Effector memory CD4-positive, alpha-beta T cell (primary cell): ENCODE data around the gene NKPD1.
"Not testable (repeated sequence)": the region's sequence is repeated elsewhere in the genome, so short reads cannot be mapped to it uniquely, and the experiment has no call there.

Experiments used
- DNase-seq, 3 donors: peaks; one replicate each; pipeline ENCODE4 v3.0.0-alpha.2; 2020
- H3K27ac ChIP-seq: 2 replicates; pipeline ENCODE4 v1.7.0; 2013; ENCODE audit warnings: mild to moderate bottlenecking, low read length, moderate library complexity; ENCODE audit not compliant: insufficient read depth, poor library complexity, severe bottlenecking
- H3K27me3 ChIP-seq: replicated peaks from 2 replicates; pipeline ENCODE4 v1.7.0; 2013; ENCODE audit warnings: mild to moderate bottlenecking, low read length; ENCODE audit not compliant: insufficient read depth, control insufficient read depth, poor library complexity, severe bottlenecking
- H3K36me3 ChIP-seq: 2 replicates; pipeline ENCODE4 v1.7.0; 2013; ENCODE audit warnings: mild to moderate bottlenecking, low read length, moderate library complexity; ENCODE audit not compliant: control insufficient read depth, insufficient read depth
- H3K4me1 ChIP-seq: 2 replicates; pipeline ENCODE4 v1.7.0; 2013; ENCODE audit warnings: low read length, mild to moderate bottlenecking; ENCODE audit not compliant: control insufficient read depth, insufficient read depth, poor library complexity, severe bottlenecking
- H3K4me3 ChIP-seq: 2 replicates; pipeline ENCODE4 v1.7.0; 2013; ENCODE audit warnings: low read length, low read depth, mild to moderate bottlenecking; ENCODE audit not compliant: insufficient read depth, poor library complexity, severe bottlenecking
- H3K9me3 ChIP-seq: 2 replicates; pipeline ENCODE4 v1.7.0; 2013; ENCODE audit warnings: mild to moderate bottlenecking, low read length, moderate library complexity; ENCODE audit not compliant: control insufficient read depth

NKPD1 gene

GRCh38 chr19:45118591-45119355 is 42.0 kb downstream of the NKPD1 start:
- H3K36me3 ChIP-seq, H3K9me3 ChIP-seq, DNase-seq, H3K27ac ChIP-seq, H3K4me3 ChIP-seq, H3K27me3 ChIP-seq: not testable (repeated sequence)
- H3K4me1 ChIP-seq, result peaks cover 16% of the 10 kb centered on the region

DNA sequence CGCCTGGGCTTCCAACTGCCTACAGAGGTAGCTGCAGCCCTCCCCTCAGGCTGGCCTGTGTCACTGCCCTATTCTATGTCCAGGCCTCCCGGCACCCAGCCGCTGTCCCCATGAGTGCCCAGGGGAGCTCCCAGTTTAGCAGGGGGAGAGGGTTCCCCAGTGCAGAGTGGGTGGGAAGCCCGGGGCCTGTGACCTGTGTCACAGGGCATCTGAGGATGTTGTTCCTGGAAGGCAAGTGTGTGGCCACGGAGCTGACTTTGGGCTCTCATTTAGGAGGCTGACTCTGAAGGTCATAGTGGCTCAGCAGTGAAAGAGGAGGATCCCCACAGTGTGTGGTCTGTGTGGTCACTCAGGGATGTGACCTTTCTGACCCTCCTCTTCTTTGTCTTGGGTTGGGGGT is 42.7 kb downstream of the NKPD1 start:
- no peaks in the 10 kb centered on the region for H3K36me3 ChIP-seq
- no peak for DNase-seq
- no peak overlapping the region for H3K27ac ChIP-seq
- H3K4me1 ChIP-seq, result peaks cover 16% of the 10 kb centered on the region
- H3K27me3 ChIP-seq, result no peaks in the 10 kb centered on the region
- no peaks in the 10 kb centered on the region for H3K9me3 ChIP-seq
- H3K4me3 ChIP-seq, result no peak overlapping the region

DNA sequence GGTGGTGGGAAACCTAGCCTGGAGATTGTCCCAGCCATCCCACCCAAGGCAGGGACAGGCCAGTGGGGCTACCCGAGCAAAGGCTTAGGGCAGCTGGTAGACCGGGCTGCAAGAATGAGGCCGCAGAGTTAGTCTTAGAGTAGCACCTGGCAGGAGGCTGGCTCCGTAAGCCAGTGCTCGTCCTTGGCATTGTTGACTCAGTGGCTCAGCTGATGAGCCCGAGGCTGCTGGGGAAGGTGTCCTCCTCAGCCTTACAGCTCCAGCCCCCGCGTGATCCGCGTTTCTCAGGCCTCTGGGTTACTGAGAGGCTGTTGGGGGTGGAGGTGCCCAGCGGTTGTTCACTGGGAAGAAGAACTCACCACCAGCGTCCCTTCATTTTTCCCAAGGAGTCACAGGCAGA is 43.1 kb downstream of the NKPD1 start:
- Histone ChIP-seq H3K27ac (no peak overlapping the region), H3K27me3 (no peaks in the 10 kb centered on the region), H3K4me3 (peak overlapping the region; percentile 9), H3K9me3 (no peaks in the 10 kb centered on the region), H3K36me3 (no peaks in the 10 kb centered on the region), H3K4me1 (peaks cover 16% of the 10 kb centered on the region)
- no peak for DNase-seq

GRCh38 chr19:45117167-45117594 is 43.6 kb downstream of the NKPD1 start:
- H3K9me3 ChIP-seq, result no peaks in the 10 kb centered on the region
- H3K27ac ChIP-seq, result no peak overlapping the region
- peaks cover 16% of the 10 kb centered on the region for H3K4me1 ChIP-seq
- peak overlapping the region; percentile 9 for H3K4me3 ChIP-seq
- H3K27me3 ChIP-seq, result no peaks in the 10 kb centered on the region
- DNase-seq, result no peak
- H3K36me3 ChIP-seq, result no peaks in the 10 kb centered on the region

DNA sequence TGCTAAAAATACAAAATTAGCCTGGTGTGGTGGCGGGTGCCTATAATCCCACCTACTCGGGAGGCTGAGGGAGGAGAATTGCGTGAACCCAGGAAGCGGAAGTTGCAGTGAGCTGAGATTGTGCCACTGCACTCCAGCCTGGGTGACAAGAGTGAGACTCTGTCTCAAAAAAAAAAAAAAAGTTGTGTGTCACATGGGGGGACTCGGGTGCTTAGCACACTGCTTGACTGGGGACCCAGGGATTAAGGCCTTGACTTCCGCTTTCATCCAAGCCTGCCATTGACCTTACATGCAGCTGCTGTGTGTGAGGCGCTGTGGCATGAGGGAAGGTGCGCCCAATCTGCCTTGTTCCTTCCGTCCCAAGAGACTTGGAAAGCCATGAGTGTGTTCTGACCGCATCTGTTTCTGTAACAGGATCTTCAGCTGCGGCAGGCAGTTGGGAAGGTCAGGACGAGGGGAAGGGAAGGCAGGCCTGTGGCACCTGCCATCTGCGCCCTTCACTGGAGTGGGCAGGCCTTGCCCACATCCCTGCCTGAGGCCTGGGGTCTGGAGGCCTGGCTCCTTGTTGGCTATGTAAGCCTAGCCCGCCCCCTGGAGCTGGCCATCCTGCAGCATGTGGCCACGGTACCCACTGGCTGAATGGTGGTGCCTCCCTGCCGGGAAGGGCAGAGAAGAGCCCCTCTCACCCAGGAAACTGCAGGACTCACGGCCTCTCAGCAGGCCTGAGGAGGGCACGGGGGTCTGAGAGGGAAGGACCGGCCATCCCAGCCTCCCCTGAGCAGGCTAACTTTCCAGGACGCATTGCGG is 44.8 kb downstream of the NKPD1 start:
- Histone ChIP-seq H3K4me3 (no peak overlapping the region), H3K36me3 (no peaks in the 10 kb centered on the region), H3K9me3 (no peaks in the 10 kb centered on the region), H3K4me1 (peaks cover 16% of the 10 kb centered on the region), H3K27me3 (no peaks in the 10 kb centered on the region), H3K27ac (no peak overlapping the region)
- DNase-seq, result no peak

DNA sequence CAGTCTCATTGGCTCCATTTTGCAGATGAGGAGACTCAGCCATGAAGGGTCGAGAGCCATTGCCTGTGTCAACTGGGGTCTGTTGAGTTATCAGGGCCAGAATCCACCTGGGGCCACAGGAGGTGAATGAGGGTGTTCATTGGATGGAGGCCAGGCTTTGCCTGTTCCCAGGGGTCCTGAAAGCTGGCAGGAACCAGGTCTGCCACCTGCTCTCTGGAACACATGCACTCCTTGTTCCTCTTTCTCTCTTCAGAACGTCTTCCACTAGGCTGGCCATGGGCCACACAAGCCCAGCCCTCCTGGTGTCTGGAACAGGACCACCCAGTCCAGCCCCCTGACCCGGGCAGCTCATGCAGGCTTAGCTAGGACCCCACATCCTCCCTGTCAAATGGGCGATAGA is 46.7 kb downstream of the NKPD1 start:
- Histone ChIP-seq H3K4me3 (no peak overlapping the region), H3K36me3 (no peaks in the 10 kb centered on the region), H3K27ac (no peak overlapping the region), H3K9me3 (no peaks in the 10 kb centered on the region), H3K4me1 (peaks cover 16% of the 10 kb centered on the region), H3K27me3 (no peaks in the 10 kb centered on the region)
- DNase-seq, result no peak

- Histone ChIP-seq H3K27ac (no peak overlapping the region), H3K9me3 (no peaks in the 10 kb centered on the region), H3K27me3 (no peaks in the 10 kb centered on the region), H3K36me3 (no peaks in the 10 kb centered on the region), H3K4me1 (peaks cover 16% of the 10 kb centered on the region), H3K4me3 (no peak overlapping the region)
- DNase-seq, result no peak
Measured at GRCh38 chr19:45113628-45114027, 47.2 kb downstream of the NKPD1 start.

- H3K4me1 ChIP-seq, result peaks cover 11% of the 10 kb centered on the region
- no peaks in the 10 kb centered on the region for H3K9me3 ChIP-seq
- H3K27ac ChIP-seq, result no peak overlapping the region
Measured at GRCh38 chr19:45112111-45112827, 48.5 kb downstream of the NKPD1 start.

More at GRCh38 chr19:45112111-45112827, 48.5 kb downstream of the NKPD1 start:
- Histone ChIP-seq H3K36me3 (no peaks in the 10 kb centered on the region), H3K4me3 (no peak overlapping the region), H3K27me3 (no peaks in the 10 kb centered on the region)
- DNase-seq, result no peak
